DMS 273 (cell line): ENCODE data around the gene RNF19B.
"Not testable (repeated sequence)": the region's sequence is repeated elsewhere in the genome, so short reads cannot be mapped to it uniquely, and the experiment has no call there.

Experiments
- DNase-seq: peaks from one replicate; lab custom pipeline; 2025; ENCODE audit not compliant: unreplicated experiment; lab: John Stamatoyannopoulos, UW

Gene RNF19B

GRCh38 chr1:32933742-32934322 is 30.8 kb downstream of the RNF19B start:
- DNase-seq: peak; percentile 40

- no peak for DNase-seq
Measured at GRCh38 chr1:32931760-32932159, 32.8 kb downstream of the RNF19B start.

- DNase-seq: peak; percentile 28
Measured at GRCh38 chr1:32929366-32929765, 35.2 kb downstream of the RNF19B start.

GRCh38 chr1:32928715-32929114 is 35.9 kb downstream of the RNF19B start:
- DNase-seq: no peak

GRCh38 chr1:32928285-32928684 is 36.3 kb downstream of the RNF19B start:
- DNase-seq: no peak

GRCh38 chr1:32927441-32927840 is 37.2 kb downstream of the RNF19B start:
- DNase-seq: no peak

GRCh38 chr1:32926562-32926961 is 38.0 kb downstream of the RNF19B start:
- DNase-seq: no peak

- DNase-seq: peak; percentile 41
Measured at GRCh38 chr1:32925403-32926162, 39.0 kb downstream of the RNF19B start.

- no peak for DNase-seq
Measured at GRCh38 chr1:32924881-32925344, 39.7 kb downstream of the RNF19B start.

- no peak for DNase-seq
Measured at GRCh38 chr1:32920833-32921232, 43.8 kb downstream of the RNF19B start.

GRCh38 chr1:32919811-32920733 is 44.5 kb downstream of the RNF19B start:
- DNase-seq: no peak

GRCh38 chr1:32918179-32918578 is 46.4 kb downstream of the RNF19B start:
- DNase-seq: peak; percentile 31

GRCh38 chr1:32917521-32917920 is 47.1 kb downstream of the RNF19B start:
- no peak for DNase-seq

- no peak for DNase-seq
Measured at GRCh38 chr1:32915766-32916706, 48.6 kb downstream of the RNF19B start.

GRCh38 chr1:32910319-32910718 is 54.3 kb downstream of the RNF19B start:
- no peak for DNase-seq

GRCh38 chr1:32907435-32907834 is 57.2 kb downstream of the RNF19B start:
- DNase-seq: no peak

GRCh38 chr1:32906654-32907053 is 58.0 kb downstream of the RNF19B start:
- DNase-seq: no peak

- DNase-seq: not testable (repeated sequence)
Measured at GRCh38 chr1:32905588-32905987, 59.0 kb downstream of the RNF19B start.

GRCh38 chr1:32904797-32905196 is 59.8 kb downstream of the RNF19B start:
- no peak for DNase-seq

GRCh38 chr1:32903991-32904785 is 60.4 kb downstream of the RNF19B start:
- DNase-seq: no peak
